Measurements from ENCODE around the gene TNFAIP2.

The TNFAIP2 gene

GRCh38 chr14:103179094-103179493 is 55.8 kb downstream of the TNFAIP2 start:
- DNase-seq, result no peak

- DNase-seq, result no peak
Measured at GRCh38 chr14:103180331-103180730, 57.1 kb downstream of the TNFAIP2 start.

- no peak for DNase-seq
Measured at GRCh38 chr14:103184046-103184445, 60.8 kb downstream of the TNFAIP2 start.

- DNase-seq, result no peak
Measured at GRCh38 chr14:103185051-103186029, 62.1 kb downstream of the TNFAIP2 start.

GRCh38 chr14:103186241-103186822 is 63.1 kb downstream of the TNFAIP2 start:
- no peak for DNase-seq

Data from amygdala (tissue), 56 donors.